Neuronal stem cell (in vitro differentiated cells): ENCODE measurements around the gene C1orf21.

Source experiments
- DNase-seq: peaks from one replicate; pipeline ENCODE4 v3.0.0-alpha.2; 2013; ENCODE audit warnings: low spot score
- H2AFZ ChIP-seq: one replicate; pipeline ENCODE4 v1.6.1; 2013; ENCODE audit warnings: mild to moderate bottlenecking, low read length, inconsistent platforms
- H2AK5ac ChIP-seq: 2 replicates; pipeline ENCODE4 v1.6.1; 2013; ENCODE audit warnings: low read depth, mild to moderate bottlenecking, inconsistent platforms, low read length, moderate library complexity, mixed read lengths
- H2BK120ac ChIP-seq: 2 replicates; pipeline ENCODE4 v1.6.1; 2013; ENCODE audit warnings: low read depth, mild to moderate bottlenecking, inconsistent platforms, low read length, moderate library complexity, mixed read lengths
- H2BK12ac ChIP-seq: one replicate; pipeline ENCODE4 v1.6.1; 2013; ENCODE audit warnings: low read length, inconsistent platforms
- H2BK15ac ChIP-seq: 2 replicates; pipeline ENCODE4 v1.6.1; 2013; ENCODE audit warnings: mild to moderate bottlenecking, low read length, inconsistent platforms, mixed read lengths
- H2BK5ac ChIP-seq: one replicate; pipeline ENCODE4 v1.6.1; 2013; ENCODE audit warnings: inconsistent platforms, mild to moderate bottlenecking, low read length, moderate library complexity
- H3K14ac ChIP-seq: one replicate; pipeline ENCODE4 v1.6.1; 2013; ENCODE audit warnings: low read length, inconsistent platforms
- H3K18ac ChIP-seq: 2 replicates; pipeline ENCODE4 v1.6.1; 2013; ENCODE audit warnings: low read length, inconsistent platforms
- H3K23ac ChIP-seq: 2 replicates; pipeline ENCODE4 v1.6.1; 2013; ENCODE audit warnings: low read depth, mild to moderate bottlenecking, mixed read lengths, low read length, inconsistent platforms; ENCODE audit not compliant: poor library complexity
- H3K27ac ChIP-seq: replicated peaks from 3 replicates; pipeline ENCODE4 v1.5.1; 2013; ENCODE audit warnings: low read length, inconsistent platforms
- H3K27me3 ChIP-seq, 3 experiments: 2 replicates each; pipeline ENCODE4 v1.6.1; 2013; ENCODE audit warnings: low read length in 3 of 3, mild to moderate bottlenecking in 2 of 3, inconsistent platforms in 1 of 3, low read depth in 1 of 3, mixed read lengths in 1 of 3, moderate library complexity in 1 of 3; ENCODE audit not compliant: control insufficient read depth in 3 of 3, insufficient read depth in 3 of 3
- H3K36me3 ChIP-seq, 2 donors: replicated peaks in 1 of 2; 2 replicates each; pipeline ENCODE4 v1.6.1; 2013; ENCODE audit warnings: low read length in 2 of 2; ENCODE audit not compliant: control insufficient read depth in 2 of 2, insufficient read depth in 2 of 2
- H3K4ac ChIP-seq: 2 replicates; pipeline ENCODE4 v1.6.1; 2013; ENCODE audit warnings: inconsistent platforms, mild to moderate bottlenecking, low read length, moderate library complexity
- H3K4me1 ChIP-seq, 2 donors: 1 replicate in 1 of 2; 2 replicates in 1 of 2; pipeline ENCODE4 v1.6.1; 2013; ENCODE audit warnings: low read length in 2 of 2, low read depth in 1 of 2; ENCODE audit not compliant: control insufficient read depth in 2 of 2, insufficient read depth in 1 of 2
- H3K4me2 ChIP-seq: one replicate; pipeline ENCODE4 v1.6.1; 2013; ENCODE audit warnings: mild to moderate bottlenecking, low read length, inconsistent platforms; ENCODE audit not compliant: insufficient read depth, poor library complexity, severe bottlenecking
- H3K4me3 ChIP-seq, 2 donors: 2 replicates each; pipeline ENCODE4 v1.5.1; 2013; ENCODE audit warnings: low read length in 2 of 2, mild to moderate bottlenecking in 2 of 2, inconsistent platforms in 1 of 2, moderate library complexity in 1 of 2
- H3K79me1 ChIP-seq: one replicate; pipeline ENCODE4 v1.6.1; 2013; ENCODE audit warnings: low read depth, mild to moderate bottlenecking, inconsistent platforms, low read length, moderate library complexity
- H3K9ac ChIP-seq: one replicate; pipeline ENCODE4 v1.6.1; 2013; ENCODE audit warnings: mild to moderate bottlenecking, low read depth, low read length, inconsistent platforms; ENCODE audit not compliant: poor library complexity
- H3K9me3 ChIP-seq, 2 donors: replicated peaks in 1 of 2; 2 replicates each; pipeline versions ENCODE3 to v1.6.1; 2013; ENCODE audit warnings: low read length in 2 of 2, mild to moderate bottlenecking in 2 of 2, inconsistent platforms in 1 of 2, low read depth in 1 of 2, mixed read lengths in 1 of 2, moderate library complexity in 1 of 2; ENCODE audit not compliant: control insufficient read depth in 2 of 2, insufficient read depth in 1 of 2
- H4K8ac ChIP-seq: one replicate; pipeline ENCODE4 v1.6.1; 2013; ENCODE audit warnings: low read depth, mild to moderate bottlenecking, inconsistent platforms, low read length, moderate library complexity
- H4K91ac ChIP-seq: one replicate; pipeline ENCODE4 v1.6.1; 2013; ENCODE audit warnings: low read length, low read depth, mild to moderate bottlenecking, inconsistent platforms; ENCODE audit not compliant: poor library complexity
- WGBS, 2 donors: extraction: QIAGEN DNeasy Blood & Tissue Kit; methylation state at CpG; one replicate each; pipeline ENCODE4 v1.1.7; 2013; ENCODE audit warnings: missing lambda C conversion rate in 2 of 2, mixed read lengths in 1 of 2; ENCODE audit not compliant: insufficient read length in 2 of 2, insufficient replicate concordance in 1 of 2; ENCODE audit errors: extremely low coverage in 2 of 2; 5-methylcytosine and 5-hydroxymethylcytosine counted together

Gene C1orf21

GRCh38 chr1:184416946-184417345 lies 30.1 kb downstream of the C1orf21 start:
- Histone ChIP-seq H2BK120ac (no peak overlapping the region), H4K8ac (no peak overlapping the region), H3K27ac (no peak overlapping the region), H3K4ac (no peak overlapping the region), H2BK5ac (no peak overlapping the region), H3K4me3 (no peak overlapping the region), H3K4me1 (peaks cover 3 to 8% of the 10 kb centered on the region in 2 donors), H3K79me1 (peaks cover 2% of the 10 kb centered on the region), H2BK12ac (no peak overlapping the region), H4K91ac (no peak overlapping the region), H3K23ac (no peak overlapping the region), H3K9me3 (no peaks in the 10 kb centered on the region), H2BK15ac (no peak overlapping the region), H3K27me3 (no peaks in the 10 kb centered on the region), H2AK5ac (no peak overlapping the region), H3K4me2 (no peak overlapping the region), H3K9ac (no peak overlapping the region), H3K18ac (no peak overlapping the region), H3K14ac (no peak overlapping the region), H2AFZ (no peak overlapping the region), H3K36me3 (peaks cover 0 to 2% of the 10 kb centered on the region in 2 donors)
- DNase-seq, result no peak
- no CpG with 5 or more reads among the region's 3 CpGs for WGBS, 2 donors

- H2BK5ac ChIP-seq, result no peak overlapping the region
Observed at GRCh38 chr1:184417916-184418315, 31.1 kb downstream of the C1orf21 start.

GRCh38 chr1:184418652-184419349 lies 32.0 kb downstream of the C1orf21 start:
- H3K9ac ChIP-seq, result no peak overlapping the region
- H3K4me2 ChIP-seq, result no peak overlapping the region
- no peaks in the 10 kb centered on the region for H3K27me3 ChIP-seq
- no peak overlapping the region for H4K8ac ChIP-seq
- no peak for DNase-seq
- H2BK120ac ChIP-seq, result no peak overlapping the region
- H3K14ac ChIP-seq, result no peak overlapping the region
- H3K36me3 ChIP-seq, result no peaks in the 10 kb centered on the region
- H2BK5ac ChIP-seq, result no peak overlapping the region
- H3K23ac ChIP-seq, result no peak overlapping the region
- H3K18ac ChIP-seq, result no peak overlapping the region
- H3K4me3 ChIP-seq, result no peak overlapping the region
- H3K4ac ChIP-seq, result no peak overlapping the region
- H2BK12ac ChIP-seq, result no peak overlapping the region
- WGBS, 2 donors, result no CpG with 5 or more reads among the region's 4 CpGs
- no peak overlapping the region for H2AK5ac ChIP-seq
- no peak overlapping the region for H2BK15ac ChIP-seq
- no peak overlapping the region for H3K27ac ChIP-seq
- H3K9me3 ChIP-seq, result no peaks in the 10 kb centered on the region
- no peak overlapping the region for H4K91ac ChIP-seq
- H3K79me1 ChIP-seq, result peaks cover 4% of the 10 kb centered on the region
- H3K4me1 ChIP-seq, result peaks cover 3 to 8% of the 10 kb centered on the region in 2 donors
- no peak overlapping the region for H2AFZ ChIP-seq

More at GRCh38 chr1:184417916-184418315, 31.1 kb downstream of the C1orf21 start:
- Histone ChIP-seq H2BK120ac (no peak overlapping the region), H3K9ac (no peak overlapping the region), H4K91ac (no peak overlapping the region), H3K27me3 (no peaks in the 10 kb centered on the region), H3K79me1 (peaks cover 4% of the 10 kb centered on the region), H4K8ac (no peak overlapping the region), H2BK15ac (no peak overlapping the region), H3K9me3 (no peaks in the 10 kb centered on the region), H3K27ac (no peak overlapping the region), H3K4ac (no peak overlapping the region), H2BK12ac (no peak overlapping the region), H3K4me1 (peaks cover 3 to 8% of the 10 kb centered on the region in 2 donors), H3K23ac (no peak overlapping the region), H3K36me3 (peaks cover 0 to under 1% of the 10 kb centered on the region in 2 donors), H3K4me2 (no peak overlapping the region), H2AK5ac (no peak overlapping the region), H3K18ac (no peak overlapping the region), H3K4me3 (no peak overlapping the region), H3K14ac (no peak overlapping the region), H2AFZ (no peak overlapping the region)
- DNase-seq, result no peak
- no CpG with 5 or more reads among the region's 1 CpG for WGBS, 2 donors

DNA sequence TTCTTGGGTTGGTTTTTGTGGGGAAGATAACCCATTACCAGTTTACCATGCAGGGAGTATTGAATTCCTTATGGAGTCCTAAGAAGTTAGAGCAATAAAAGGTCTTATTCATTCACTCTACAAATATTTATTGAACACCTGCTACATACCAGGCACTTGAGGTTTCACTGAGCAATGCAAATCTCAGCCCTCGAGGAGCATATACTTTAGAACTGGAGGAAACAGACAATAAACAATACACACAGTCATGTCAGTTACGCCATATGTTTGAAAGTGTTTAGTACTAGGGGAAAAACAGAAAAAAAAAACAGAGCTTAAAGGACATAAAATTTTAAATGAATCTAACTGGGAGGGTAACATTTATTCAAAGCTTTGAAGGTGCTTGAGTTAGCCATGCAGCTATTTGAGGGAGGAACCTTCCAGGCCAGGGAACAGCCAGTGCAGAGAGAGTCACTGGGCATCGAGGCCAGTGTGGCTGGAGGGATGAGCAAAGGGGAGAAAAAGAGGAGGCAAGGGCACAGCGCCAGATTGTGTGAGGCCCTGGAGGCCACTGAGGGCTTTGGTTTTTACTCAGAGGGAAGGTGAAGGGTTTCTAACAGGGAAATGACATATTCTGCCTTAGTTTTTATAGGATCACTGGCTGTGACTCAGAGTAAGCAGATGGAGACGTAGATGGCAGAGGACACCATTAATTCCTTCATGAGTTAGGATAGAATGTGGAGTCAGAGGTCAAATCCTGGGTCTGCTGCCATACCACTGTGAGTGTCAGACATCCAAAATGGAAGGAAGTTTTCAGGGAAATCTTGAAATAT lies 32.7 kb downstream of the C1orf21 start:
- no peak overlapping the region for H3K27ac ChIP-seq
- WGBS, 2 donors, result no CpG with 5 or more reads among the region's 5 CpGs
- no peak overlapping the region for H4K91ac ChIP-seq
- H2BK120ac ChIP-seq, result no peak overlapping the region
- H3K4me1 ChIP-seq, result peaks cover 3 to 8% of the 10 kb centered on the region in 2 donors
- no peaks in the 10 kb centered on the region for H3K36me3 ChIP-seq
- H2BK15ac ChIP-seq, result no peak overlapping the region
- DNase-seq, result no peak
- no peaks in the 10 kb centered on the region for H3K27me3 ChIP-seq
- no peak overlapping the region for H2AK5ac ChIP-seq
- H3K4ac ChIP-seq, result no peak overlapping the region
- H3K4me2 ChIP-seq, result no peak overlapping the region
- no peak overlapping the region for H3K4me3 ChIP-seq
- H3K23ac ChIP-seq, result no peak overlapping the region
- H4K8ac ChIP-seq, result no peak overlapping the region
- no peaks in the 10 kb centered on the region for H3K9me3 ChIP-seq
- H2BK5ac ChIP-seq, result no peak overlapping the region
- H3K79me1 ChIP-seq, result peaks cover 4% of the 10 kb centered on the region
- no peak overlapping the region for H2BK12ac ChIP-seq
- no peak overlapping the region for H3K14ac ChIP-seq
- no peak overlapping the region for H3K18ac ChIP-seq
- H3K9ac ChIP-seq, result no peak overlapping the region
- H2AFZ ChIP-seq, result no peak overlapping the region
